ENCODE results near the gene TSNAX.
"Not testable (repeated sequence)": the region's sequence is repeated elsewhere in the genome, so short reads cannot be mapped to it uniquely, and the experiment has no call there.

The TSNAX gene

GRCh38 chr1:231584921-231585320, 56.5 kb downstream of the TSNAX start:
- Mint-ChIP-seq H3K4me1 (no peaks in the 10 kb centered on the region), H3K9me3 (no peaks in the 10 kb centered on the region), H3K4me3 (no peak overlapping the region), H3K27ac (no peak overlapping the region), H3K36me3 (ENCODE audit: low read depth) (no peaks in the 10 kb centered on the region), H3K27me3 (ENCODE audit: low read depth, poor library complexity) (peaks cover 6% of the 10 kb centered on the region)
- DNase-seq = no peak
- TF ChIP-seq, protein P1, sequence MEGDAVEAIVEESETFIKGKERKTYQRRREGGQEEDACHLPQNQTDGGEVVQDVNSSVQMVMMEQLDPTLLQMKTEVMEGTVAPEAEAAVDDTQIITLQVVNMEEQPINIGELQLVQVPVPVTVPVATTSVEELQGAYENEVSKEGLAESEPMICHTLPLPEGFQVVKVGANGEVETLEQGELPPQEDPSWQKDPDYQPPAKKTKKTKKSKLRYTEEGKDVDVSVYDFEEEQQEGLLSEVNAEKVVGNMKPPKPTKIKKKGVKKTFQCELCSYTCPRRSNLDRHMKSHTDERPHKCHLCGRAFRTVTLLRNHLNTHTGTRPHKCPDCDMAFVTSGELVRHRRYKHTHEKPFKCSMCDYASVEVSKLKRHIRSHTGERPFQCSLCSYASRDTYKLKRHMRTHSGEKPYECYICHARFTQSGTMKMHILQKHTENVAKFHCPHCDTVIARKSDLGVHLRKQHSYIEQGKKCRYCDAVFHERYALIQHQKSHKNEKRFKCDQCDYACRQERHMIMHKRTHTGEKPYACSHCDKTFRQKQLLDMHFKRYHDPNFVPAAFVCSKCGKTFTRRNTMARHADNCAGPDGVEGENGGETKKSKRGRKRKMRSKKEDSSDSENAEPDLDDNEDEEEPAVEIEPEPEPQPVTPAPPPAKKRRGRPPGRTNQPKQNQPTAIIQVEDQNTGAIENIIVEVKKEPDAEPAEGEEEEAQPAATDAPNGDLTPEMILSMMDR (IDR thresholded peaks at IDR 0.05) = no peak

- H3K4me3 Mint-ChIP-seq = no peak overlapping the region
- peak; percentile 34 for DNase-seq
- H3K27me3 Mint-ChIP-seq (ENCODE audit: low read depth, poor library complexity) = peaks cover 3% of the 10 kb centered on the region
- peaks cover 4% of the 10 kb centered on the region for H3K9me3 Mint-ChIP-seq
- no peak overlapping the region for H3K27ac Mint-ChIP-seq
- TF ChIP-seq, protein P1 (IDR thresholded peaks at IDR 0.05) = peak; percentile 56
- no peaks in the 10 kb centered on the region for H3K36me3 Mint-ChIP-seq (ENCODE audit: low read depth)
- H3K4me1 Mint-ChIP-seq = peaks cover 2% of the 10 kb centered on the region
Observed at GRCh38 chr1:231590453-231591198, 62.2 kb downstream of the TSNAX start.

DNA sequence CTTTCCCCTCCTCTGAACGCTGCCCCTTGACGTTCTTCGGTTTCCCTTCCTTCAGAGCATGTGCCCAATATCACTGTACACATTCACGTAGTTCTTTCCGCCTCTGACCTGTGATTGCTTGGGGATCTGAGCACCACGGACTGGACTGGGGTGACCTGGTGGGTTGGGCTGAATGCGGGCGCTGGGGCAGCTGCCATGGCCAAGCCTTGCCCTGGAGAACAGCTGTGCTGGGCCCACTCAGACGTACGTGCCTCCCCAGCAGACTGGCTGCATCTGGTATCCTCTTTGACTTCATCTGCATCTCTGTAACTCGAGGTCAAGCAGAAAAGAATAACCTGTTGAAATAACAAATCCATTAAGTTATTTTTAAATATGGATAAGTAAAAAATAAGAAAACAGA, 63.0 kb downstream of the TSNAX start:
- Mint-ChIP-seq H3K4me1 (peaks cover 11% of the 10 kb centered on the region), H3K4me3 (no peak overlapping the region), H3K36me3 (ENCODE audit: low read depth) (no peaks in the 10 kb centered on the region), H3K9me3 (peaks cover 4% of the 10 kb centered on the region), H3K27me3 (ENCODE audit: low read depth, poor library complexity) (peaks cover 3% of the 10 kb centered on the region), H3K27ac (no peak overlapping the region)
- DNase-seq = no peak
- TF ChIP-seq, protein P1 (IDR thresholded peaks at IDR 0.05) = no peak

DNA sequence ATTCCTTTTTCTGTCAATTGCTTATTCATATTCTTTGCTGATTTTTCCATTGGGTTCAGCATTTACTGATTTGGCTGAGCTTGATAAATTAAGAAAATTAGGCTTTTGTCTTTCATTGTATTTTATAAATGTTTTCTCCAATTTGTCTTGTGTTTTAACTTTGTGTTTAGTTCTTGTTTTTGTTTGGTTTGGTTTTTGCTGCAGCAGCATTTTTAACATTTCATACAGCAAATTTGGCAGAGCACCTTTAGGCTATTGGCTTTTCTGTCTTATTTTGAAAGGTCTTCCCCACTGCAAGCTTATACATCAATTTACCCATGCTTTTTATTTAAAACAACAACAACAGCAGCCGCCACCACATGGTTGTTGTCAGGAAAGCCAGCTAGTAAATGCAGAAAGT, 64.3 kb downstream of the TSNAX start:
- Mint-ChIP-seq H3K4me1 (peaks cover 14% of the 10 kb centered on the region), H3K9me3 (peaks cover 4% of the 10 kb centered on the region), H3K27ac (no peak overlapping the region), H3K27me3 (ENCODE audit: low read depth, poor library complexity) (no peaks in the 10 kb centered on the region), H3K4me3 (no peak overlapping the region), H3K36me3 (ENCODE audit: low read depth) (no peaks in the 10 kb centered on the region)
- no peak for DNase-seq
- TF ChIP-seq, protein P1 (IDR thresholded peaks at IDR 0.05) = no peak

DNA sequence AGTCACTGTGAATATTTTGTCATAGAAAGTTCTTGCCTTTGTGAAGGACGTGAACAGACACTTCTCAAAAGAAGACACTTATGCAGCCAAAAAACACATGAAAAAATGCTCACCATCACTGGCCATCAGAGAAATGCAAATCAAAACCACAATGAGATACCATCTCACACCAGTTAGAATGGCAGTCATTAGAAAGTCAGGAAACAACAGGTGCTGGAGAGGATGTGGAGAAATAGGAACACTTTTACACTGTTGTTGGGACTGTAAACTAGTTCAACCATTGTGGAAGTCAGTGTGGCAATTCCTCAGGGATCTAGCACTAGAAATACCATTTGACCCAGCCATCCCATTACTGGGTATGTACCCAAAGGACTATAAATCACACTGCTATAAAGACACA, 64.8 kb downstream of the TSNAX start:
- DNase-seq; H3K27ac Mint-ChIP-seq; H3K36me3 Mint-ChIP-seq (ENCODE audit: low read depth); H3K9me3 Mint-ChIP-seq; H3K27me3 Mint-ChIP-seq (ENCODE audit: low read depth, poor library complexity); H3K4me3 Mint-ChIP-seq: not testable (repeated sequence)
- peaks cover 14% of the 10 kb centered on the region for H3K4me1 Mint-ChIP-seq

GRCh38 chr1:231594123-231594522, 65.7 kb downstream of the TSNAX start:
- H3K9me3 Mint-ChIP-seq = peaks cover 4% of the 10 kb centered on the region
- no peak overlapping the region for H3K27ac Mint-ChIP-seq
- H3K27me3 Mint-ChIP-seq (ENCODE audit: low read depth, poor library complexity) = peaks cover 4% of the 10 kb centered on the region
- H3K36me3 Mint-ChIP-seq (ENCODE audit: low read depth) = no peaks in the 10 kb centered on the region
- H3K4me3 Mint-ChIP-seq = no peak overlapping the region
- TF ChIP-seq, protein P1 (IDR thresholded peaks at IDR 0.05) = no peak
- peaks cover 14% of the 10 kb centered on the region for H3K4me1 Mint-ChIP-seq
- DNase-seq = no peak

Data from nephron progenitor cell (in vitro differentiated cells).